ENCODE results near the gene ANP32D. TPM values are rescaled to one million over a fixed set of nuclear protein-coding genes. Genes with fewer than 3 reads are reported as not detected.

The ANP32D gene
- not detected in 2 replicates for total RNA-seq

DNA sequence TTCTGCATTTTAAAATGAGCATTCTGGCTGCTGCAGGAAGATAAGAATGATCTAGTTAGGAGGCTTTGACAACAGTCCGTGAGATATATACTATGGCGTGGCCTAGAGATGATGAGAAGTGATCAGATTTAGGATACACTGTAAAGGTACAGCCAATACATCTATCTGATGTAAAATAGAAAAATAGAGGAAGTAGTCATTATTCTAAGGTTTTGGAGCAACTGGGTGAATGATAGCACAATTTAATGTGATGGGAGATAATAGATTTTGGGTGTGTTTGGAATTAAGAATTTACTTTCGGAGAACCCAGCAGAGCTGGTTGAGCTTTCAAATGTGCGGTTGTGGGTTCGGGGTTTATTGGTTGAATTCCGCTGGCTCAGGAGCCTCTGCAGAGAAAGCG lies at the start of gene ANP32D:
TSS of gene ANP32D (plus strand) at position 301 of the 400 bp plus-strand sequence. CDS start 106 bp downstream, outside the sequence.

DNA sequence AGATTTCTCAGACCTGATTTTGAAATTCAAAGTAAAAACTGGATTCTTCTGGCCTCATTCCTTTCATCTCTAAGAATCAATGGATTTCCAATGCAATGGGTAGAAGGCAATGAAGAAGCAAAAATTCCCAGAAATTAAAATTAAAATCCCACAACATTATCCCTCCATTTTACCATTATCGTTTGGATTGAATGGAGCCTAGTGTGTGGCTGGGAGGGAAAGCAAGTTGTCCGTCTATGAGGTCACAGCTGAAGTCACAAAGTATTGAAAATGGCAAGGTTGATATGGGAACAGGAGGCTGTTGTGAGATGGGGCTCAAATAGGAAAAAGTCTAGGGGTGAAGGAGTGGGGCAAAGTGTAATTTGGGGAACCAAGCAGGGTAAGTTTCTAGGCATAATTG lies 9.8 kb downstream of the ANP32D start, which contains the start of gene C12orf54:
TSS of gene C12orf54 (plus strand) at position 301 of the 400 bp plus-strand sequence. CDS start 799 bp downstream, outside the sequence.

Other genes starting within 250 kb of the ANP32D start
- 10.2 and 17.2 TPM in 2 replicates for gene ZNF641, start 121.6 kb upstream of the ANP32D start, total RNA-seq
- gene C12orf54, start 9.9 kb downstream of the ANP32D start, total RNA-seq: not detected in 2 replicates
- gene OR8S1, start 53.1 kb downstream of the ANP32D start, total RNA-seq: not detected in 2 replicates
- gene LALBA, start 97.5 kb downstream of the ANP32D start, total RNA-seq: not detected in 2 replicates
- 33.1 and 38.0 TPM in 2 replicates for gene KANSL2, start 209.7 kb downstream of the ANP32D start, total RNA-seq
- 19.1 and 22.9 TPM in 2 replicates for gene CCNT1, start 244.1 kb downstream of the ANP32D start, total RNA-seq

Measured in smooth muscle cell of bladder (primary cell).